ENCODE data around the gene PITPNB.

DNA sequence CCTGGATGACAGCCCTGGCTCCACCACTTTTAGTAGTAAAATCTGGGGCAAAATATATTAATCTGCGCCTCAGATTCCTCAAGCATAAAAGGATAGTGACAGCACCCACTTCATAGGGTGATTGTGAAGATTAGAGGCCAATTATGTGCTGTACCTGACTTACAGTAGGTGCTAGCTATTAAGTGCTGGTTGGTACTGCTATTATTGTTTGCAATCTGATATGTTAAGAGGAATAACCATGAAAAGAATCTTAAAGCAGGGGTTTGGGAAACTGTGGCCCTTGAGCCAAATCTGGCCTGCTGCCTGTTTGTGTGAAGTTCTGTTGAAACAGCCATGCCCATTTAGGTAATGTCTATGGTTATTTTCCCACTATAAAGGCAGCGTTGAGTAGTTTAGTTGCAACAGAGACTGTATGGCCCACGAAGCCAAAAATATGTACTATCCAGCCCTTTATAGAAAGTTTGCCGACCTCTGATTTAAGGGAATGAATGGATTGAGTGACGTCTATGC lies 72.8 kb downstream of the PITPNB start:
- TF ChIP-seq, protein P1, sequence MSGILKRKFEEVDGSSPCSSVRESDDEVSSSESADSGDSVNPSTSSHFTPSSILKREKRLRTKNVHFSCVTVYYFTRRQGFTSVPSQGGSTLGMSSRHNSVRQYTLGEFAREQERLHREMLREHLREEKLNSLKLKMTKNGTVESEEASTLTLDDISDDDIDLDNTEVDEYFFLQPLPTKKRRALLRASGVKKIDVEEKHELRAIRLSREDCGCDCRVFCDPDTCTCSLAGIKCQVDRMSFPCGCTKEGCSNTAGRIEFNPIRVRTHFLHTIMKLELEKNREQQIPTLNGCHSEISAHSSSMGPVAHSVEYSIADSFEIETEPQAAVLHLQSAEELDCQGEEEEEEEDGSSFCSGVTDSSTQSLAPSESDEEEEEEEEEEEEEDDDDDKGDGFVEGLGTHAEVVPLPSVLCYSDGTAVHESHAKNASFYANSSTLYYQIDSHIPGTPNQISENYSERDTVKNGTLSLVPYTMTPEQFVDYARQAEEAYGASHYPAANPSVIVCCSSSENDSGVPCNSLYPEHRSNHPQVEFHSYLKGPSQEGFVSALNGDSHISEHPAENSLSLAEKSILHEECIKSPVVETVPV (CRISPR knock-in tag; IDR thresholded peaks at IDR 0.05) = no peak
- TF ChIP-seq ISL1 (CRISPR knock-in tag; IDR thresholded peaks at IDR 0.05) = no peak
- TF ChIP-seq RARB (CRISPR knock-in tag; IDR thresholded peaks at IDR 0.05) = no peak
- TF ChIP-seq ZFP3 (CRISPR knock-in tag; IDR thresholded peaks at IDR 0.05) = no peak
- TF ChIP-seq ZC3H10 (CRISPR knock-in tag; IDR thresholded peaks at IDR 0.05) = no peak
- no peak for TF ChIP-seq ZNF565 (CRISPR knock-in tag; conservative IDR thresholded peaks at IDR 0.05; ENCODE audit: low read depth)
- TF ChIP-seq TCF4 (CRISPR knock-in tag; IDR thresholded peaks at IDR 0.05; ENCODE audit: borderline replicate concordance) = no peak
- no peak for TF ChIP-seq ZNF70 (CRISPR knock-in tag; IDR thresholded peaks at IDR 0.05)
- no peak for TF ChIP-seq GLIS3 (CRISPR knock-in tag; IDR thresholded peaks at IDR 0.05)
- TF ChIP-seq, protein P2, sequence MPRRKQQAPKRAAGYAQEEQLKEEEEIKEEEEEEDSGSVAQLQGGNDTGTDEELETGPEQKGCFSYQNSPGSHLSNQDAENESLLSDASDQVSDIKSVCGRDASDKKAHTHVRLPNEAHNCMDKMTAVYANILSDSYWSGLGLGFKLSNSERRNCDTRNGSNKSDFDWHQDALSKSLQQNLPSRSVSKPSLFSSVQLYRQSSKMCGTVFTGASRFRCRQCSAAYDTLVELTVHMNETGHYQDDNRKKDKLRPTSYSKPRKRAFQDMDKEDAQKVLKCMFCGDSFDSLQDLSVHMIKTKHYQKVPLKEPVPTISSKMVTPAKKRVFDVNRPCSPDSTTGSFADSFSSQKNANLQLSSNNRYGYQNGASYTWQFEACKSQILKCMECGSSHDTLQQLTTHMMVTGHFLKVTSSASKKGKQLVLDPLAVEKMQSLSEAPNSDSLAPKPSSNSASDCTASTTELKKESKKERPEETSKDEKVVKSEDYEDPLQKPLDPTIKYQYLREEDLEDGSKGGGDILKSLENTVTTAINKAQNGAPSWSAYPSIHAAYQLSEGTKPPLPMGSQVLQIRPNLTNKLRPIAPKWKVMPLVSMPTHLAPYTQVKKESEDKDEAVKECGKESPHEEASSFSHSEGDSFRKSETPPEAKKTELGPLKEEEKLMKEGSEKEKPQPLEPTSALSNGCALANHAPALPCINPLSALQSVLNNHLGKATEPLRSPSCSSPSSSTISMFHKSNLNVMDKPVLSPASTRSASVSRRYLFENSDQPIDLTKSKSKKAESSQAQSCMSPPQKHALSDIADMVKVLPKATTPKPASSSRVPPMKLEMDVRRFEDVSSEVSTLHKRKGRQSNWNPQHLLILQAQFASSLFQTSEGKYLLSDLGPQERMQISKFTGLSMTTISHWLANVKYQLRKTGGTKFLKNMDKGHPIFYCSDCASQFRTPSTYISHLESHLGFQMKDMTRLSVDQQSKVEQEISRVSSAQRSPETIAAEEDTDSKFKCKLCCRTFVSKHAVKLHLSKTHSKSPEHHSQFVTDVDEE (CRISPR knock-in tag; IDR thresholded peaks at IDR 0.05) = no peak
- TF ChIP-seq, protein P3, sequence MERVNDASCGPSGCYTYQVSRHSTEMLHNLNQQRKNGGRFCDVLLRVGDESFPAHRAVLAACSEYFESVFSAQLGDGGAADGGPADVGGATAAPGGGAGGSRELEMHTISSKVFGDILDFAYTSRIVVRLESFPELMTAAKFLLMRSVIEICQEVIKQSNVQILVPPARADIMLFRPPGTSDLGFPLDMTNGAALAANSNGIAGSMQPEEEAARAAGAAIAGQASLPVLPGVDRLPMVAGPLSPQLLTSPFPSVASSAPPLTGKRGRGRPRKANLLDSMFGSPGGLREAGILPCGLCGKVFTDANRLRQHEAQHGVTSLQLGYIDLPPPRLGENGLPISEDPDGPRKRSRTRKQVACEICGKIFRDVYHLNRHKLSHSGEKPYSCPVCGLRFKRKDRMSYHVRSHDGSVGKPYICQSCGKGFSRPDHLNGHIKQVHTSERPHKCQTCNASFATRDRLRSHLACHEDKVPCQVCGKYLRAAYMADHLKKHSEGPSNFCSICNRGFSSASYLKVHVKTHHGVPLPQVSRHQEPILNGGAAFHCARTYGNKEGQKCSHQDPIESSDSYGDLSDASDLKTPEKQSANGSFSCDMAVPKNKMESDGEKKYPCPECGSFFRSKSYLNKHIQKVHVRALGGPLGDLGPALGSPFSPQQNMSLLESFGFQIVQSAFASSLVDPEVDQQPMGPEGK (CRISPR knock-in tag; IDR thresholded peaks at IDR 0.05; ENCODE audit: borderline replicate concordance) = no peak
- no peak for TF ChIP-seq ZNF8 (CRISPR knock-in tag; IDR thresholded peaks at IDR 0.05)
- TF ChIP-seq, protein P4, sequence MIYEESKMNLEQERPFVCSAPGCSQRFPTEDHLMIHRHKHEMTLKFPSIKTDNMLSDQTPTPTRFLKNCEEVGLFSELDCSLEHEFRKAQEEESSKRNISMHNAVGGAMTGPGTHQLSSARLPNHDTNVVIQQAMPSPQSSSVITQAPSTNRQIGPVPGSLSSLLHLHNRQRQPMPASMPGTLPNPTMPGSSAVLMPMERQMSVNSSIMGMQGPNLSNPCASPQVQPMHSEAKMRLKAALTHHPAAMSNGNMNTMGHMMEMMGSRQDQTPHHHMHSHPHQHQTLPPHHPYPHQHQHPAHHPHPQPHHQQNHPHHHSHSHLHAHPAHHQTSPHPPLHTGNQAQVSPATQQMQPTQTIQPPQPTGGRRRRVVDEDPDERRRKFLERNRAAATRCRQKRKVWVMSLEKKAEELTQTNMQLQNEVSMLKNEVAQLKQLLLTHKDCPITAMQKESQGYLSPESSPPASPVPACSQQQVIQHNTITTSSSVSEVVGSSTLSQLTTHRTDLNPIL (CRISPR knock-in tag; IDR thresholded peaks at IDR 0.05; ENCODE audit: low read depth) = no peak
